ENCODE results near the gene TMEM270.

DNA sequence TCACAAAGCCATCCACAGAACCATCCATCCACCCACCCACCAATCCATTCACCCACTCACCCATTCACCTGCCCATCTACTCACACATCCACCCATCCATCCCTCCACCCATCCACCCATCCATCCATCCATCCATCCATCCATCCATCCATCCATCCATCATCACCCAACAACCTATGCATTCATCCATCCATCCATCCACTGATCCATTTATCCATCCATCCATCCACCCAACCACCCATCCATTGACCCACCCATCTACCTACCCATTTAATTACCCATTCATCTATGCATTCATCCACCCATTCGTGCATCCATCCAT lies 5.4 kb downstream of the TMEM270 start:
- TF ChIP-seq, protein P1, sequence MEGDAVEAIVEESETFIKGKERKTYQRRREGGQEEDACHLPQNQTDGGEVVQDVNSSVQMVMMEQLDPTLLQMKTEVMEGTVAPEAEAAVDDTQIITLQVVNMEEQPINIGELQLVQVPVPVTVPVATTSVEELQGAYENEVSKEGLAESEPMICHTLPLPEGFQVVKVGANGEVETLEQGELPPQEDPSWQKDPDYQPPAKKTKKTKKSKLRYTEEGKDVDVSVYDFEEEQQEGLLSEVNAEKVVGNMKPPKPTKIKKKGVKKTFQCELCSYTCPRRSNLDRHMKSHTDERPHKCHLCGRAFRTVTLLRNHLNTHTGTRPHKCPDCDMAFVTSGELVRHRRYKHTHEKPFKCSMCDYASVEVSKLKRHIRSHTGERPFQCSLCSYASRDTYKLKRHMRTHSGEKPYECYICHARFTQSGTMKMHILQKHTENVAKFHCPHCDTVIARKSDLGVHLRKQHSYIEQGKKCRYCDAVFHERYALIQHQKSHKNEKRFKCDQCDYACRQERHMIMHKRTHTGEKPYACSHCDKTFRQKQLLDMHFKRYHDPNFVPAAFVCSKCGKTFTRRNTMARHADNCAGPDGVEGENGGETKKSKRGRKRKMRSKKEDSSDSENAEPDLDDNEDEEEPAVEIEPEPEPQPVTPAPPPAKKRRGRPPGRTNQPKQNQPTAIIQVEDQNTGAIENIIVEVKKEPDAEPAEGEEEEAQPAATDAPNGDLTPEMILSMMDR (IDR thresholded peaks at IDR 0.05; ENCODE audit: low read depth, low read length, poor library complexity, severe bottlenecking), result no peak
- TF ChIP-seq EZH2phosphoT487 (IDR thresholded peaks at IDR 0.05; ENCODE audit: borderline replicate concordance, low read length), result no peak

All from DOHH2 (cell line).